HepG2 (cell line): Measurements from ENCODE around the gene SOBP. TPM values are rescaled to one million over a fixed set of nuclear protein-coding genes. Genes with fewer than 3 reads are reported as not detected.

Source experiments
- ATAC-seq: fragments of 200-7000 bp; cut with Tn5 transposase; 3 replicates; pipeline ENCODE4 v1.9.1; 2020; ENCODE audit warnings: mild to moderate bottlenecking, moderate library complexity
- BruUV-seq: library from RNA; stranded (reverse); fragments of 400-500 nt; replicated peaks from 2 replicates; lab custom pipeline; 2021; lab: Mats Ljungman, UMichigan
- CTCF ChIA-PET: fragments of 300-600 bp; formaldehyde crosslinking; extraction: SDS; loops from one replicate; lab custom pipeline; 2021; ENCODE audit warnings: low total read pairs, inconsistent platforms, low intra/inter-chr PET ratio; lab: Yijun Ruan, JAX
- POLR2A ChIA-PET: fragments of 350-600 bp; sonication (Branson Sonifier 250); formaldehyde crosslinking; loops from one replicate; lab custom pipeline; 2020; ENCODE audit warnings: antibody characterized with exemption, inconsistent platforms; lab: Yijun Ruan, JAX
- DNase-seq: peaks from one replicate; pipeline ENCODE4 v3.0.0-alpha.2; 2015; ENCODE audit warnings: low spot score
- FAIRE-seq: peaks from 3 replicates; lab custom pipeline; 2011; peaks lifted over from hg19 to GRCh38; lab: Jason Lieb, UNC
- H2AFZ ChIP-seq: one replicate; pipeline ENCODE4 v1.6.1; 2011; ENCODE audit warnings: low read length, inconsistent platforms
- H3K27ac ChIP-seq: fragments of 300-600 bp; 3 replicates; pipeline ENCODE4 v1.8.0; 2011; ENCODE audit warnings: mixed run types, mild to moderate bottlenecking, mixed read lengths, low read length, inconsistent platforms; ENCODE audit not compliant: insufficient read depth; ENCODE audit errors: extremely low read length
- H3K27me3 ChIP-seq, 2 experiments: fragments of 200-600 bp in 1 of 2; 2 replicates in 1 of 2; 3 replicates in 1 of 2; pipeline versions ENCODE4 v1.6.0 to v1.8.0; 2011; ENCODE audit warnings: low read length in 2 of 2, mild to moderate bottlenecking in 2 of 2, moderate library complexity in 2 of 2, inconsistent platforms in 1 of 2; ENCODE audit not compliant: insufficient read depth in 2 of 2, control insufficient read depth in 1 of 2
- H3K36me3 ChIP-seq, 2 experiments: fragments of 200-600 bp in 1 of 2; replicated peaks in 1 of 2; 2 replicates in 1 of 2; 3 replicates in 1 of 2; pipeline versions ENCODE4 v1.5.1 to v1.8.0; 2011; ENCODE audit warnings: low read length in 2 of 2, inconsistent platforms in 1 of 2; ENCODE audit not compliant: insufficient read depth in 2 of 2, control insufficient read depth in 1 of 2
- H3K4me1 ChIP-seq: 2 replicates; pipeline ENCODE4 v1.5.1; 2012; ENCODE audit warnings: low read length, inconsistent platforms; ENCODE audit not compliant: insufficient read depth
- H3K4me2 ChIP-seq: 2 replicates; pipeline ENCODE4 v1.6.0; 2011; ENCODE audit warnings: low read depth, low read length, inconsistent platforms
- H3K4me3 ChIP-seq, 3 experiments: fragments of 200-600 bp in 1 of 3; sonication (generic), shearing (Covaris generic) in 1 of 3; replicated peaks in 1 of 3; 2 replicates each; pipeline ENCODE4 v1.5.1; 2011 to 2016; ENCODE audit warnings: low read length in 3 of 3, inconsistent platforms in 2 of 3, low read depth in 2 of 3, mild to moderate bottlenecking in 2 of 3, control low read depth in 1 of 3, mixed read lengths in 1 of 3; ENCODE audit not compliant: insufficient read depth in 1 of 3
- H3K79me2 ChIP-seq: one replicate; pipeline ENCODE4 v1.6.1; 2011; ENCODE audit warnings: low read length, inconsistent platforms; ENCODE audit not compliant: insufficient read depth
- H3K9ac ChIP-seq: 2 replicates; pipeline ENCODE4 v1.6.0; 2011; ENCODE audit warnings: mild to moderate bottlenecking, low read depth, low read length, inconsistent platforms; ENCODE audit not compliant: insufficient read depth
- H3K9me3 ChIP-seq: 2 replicates; pipeline ENCODE4 v1.5.1; 2012; ENCODE audit warnings: mild to moderate bottlenecking, low read length
- H4K20me1 ChIP-seq: 2 replicates; pipeline ENCODE4 v1.6.0; 2011; ENCODE audit warnings: inconsistent platforms, mild to moderate bottlenecking, low read length, moderate library complexity; ENCODE audit not compliant: insufficient read depth
- CEBPB ChIP-seq: IDR thresholded peaks from 2 replicates; pipeline ENCODE4 v1.6.1; 2011; ENCODE audit warnings: low read depth, low read length, improper control_type of control experiment, borderline replicate concordance
- EP300 ChIP-seq, 3 experiments: sonication (generic) in 1 of 3; formaldehyde crosslinking in 1 of 3; IDR thresholded peaks; 2 replicates each; pipeline versions ENCODE4 v1.5.1 to v1.6.1; 2011 to 2020; ENCODE audit warnings: low read depth in 2 of 3, low read length in 2 of 3, borderline replicate concordance in 1 of 3, improper control_type of control experiment in 1 of 3, mild to moderate bottlenecking in 1 of 3, missing genetic modification reagents in 1 of 3, moderate library complexity in 1 of 3
- HNRNPLL ChIP-seq: fragments of 200-400 bp; formaldehyde crosslinking; IDR thresholded peaks from 2 replicates; pipeline ENCODE4 v1.6.1; 2017; ENCODE audit warnings: mild to moderate bottlenecking, low read depth, low read length; ENCODE audit not compliant: poor library complexity, severe bottlenecking
- ZFP62 ChIP-seq: sonication (generic); formaldehyde crosslinking; IDR thresholded peaks from 2 replicates; pipeline ENCODE4 v1.4.0; 2020; ENCODE audit warnings: missing genetic modification reagents
- ZKSCAN1 ChIP-seq: fragments of 150-350 bp; IDR thresholded peaks from 2 replicates; pipeline ENCODE4 v1.6.1; 2014; ENCODE audit warnings: low read length
- ZNF124 ChIP-seq: sonication (generic); formaldehyde crosslinking; IDR thresholded peaks from 2 replicates; pipeline ENCODE4 v1.4.0; 2020; ENCODE audit warnings: missing genetic modification reagents
- ZNF20 ChIP-seq: sonication (generic); formaldehyde crosslinking; IDR thresholded peaks from 2 replicates; pipeline ENCODE4 v1.4.0; 2020; ENCODE audit warnings: mild to moderate bottlenecking, moderate library complexity, missing genetic modification reagents
- ZNF230 ChIP-seq: sonication (generic); formaldehyde crosslinking; IDR thresholded peaks from 2 replicates; pipeline ENCODE4 v1.4.0; 2020; ENCODE audit warnings: mild to moderate bottlenecking, missing genetic modification reagents
- ZNF460 ChIP-seq: sonication (generic); formaldehyde crosslinking; IDR thresholded peaks from 2 replicates; pipeline ENCODE4 v1.5.1; 2020; ENCODE audit warnings: missing genetic modification reagents, mild to moderate bottlenecking, borderline replicate concordance
- ZNF629 ChIP-seq: sonication (generic); formaldehyde crosslinking; conservative IDR thresholded peaks from 2 replicates; pipeline ENCODE4 v1.5.0; 2020; ENCODE audit warnings: missing genetic modification reagents
- ZNF703 ChIP-seq: sonication (generic); formaldehyde crosslinking; IDR thresholded peaks from 2 replicates; pipeline ENCODE4 v1.5.1; 2020; ENCODE audit warnings: missing genetic modification reagents, mild to moderate bottlenecking, moderate library complexity, borderline replicate concordance
- ZNF737 ChIP-seq: sonication (generic); formaldehyde crosslinking; IDR thresholded peaks from 2 replicates; pipeline ENCODE4 v1.5.0; 2020; ENCODE audit warnings: missing genetic modification reagents, mild to moderate bottlenecking, borderline replicate concordance
- ZNF768 ChIP-seq: sonication (generic); formaldehyde crosslinking; IDR thresholded peaks from 2 replicates; pipeline ENCODE4 v1.4.0; 2020; ENCODE audit warnings: missing genetic modification reagents
- ZNF782 ChIP-seq: sonication (generic); formaldehyde crosslinking; IDR thresholded peaks from 2 replicates; pipeline ENCODE4 v1.4.0; 2020; ENCODE audit warnings: missing genetic modification reagents, mild to moderate bottlenecking, borderline replicate concordance
- WGBS: methylation state at CpG from one replicate; pipeline ENCODE4 v1.1.6; 2017; ENCODE audit warnings: low lambda C conversion rate; 5-methylcytosine and 5-hydroxymethylcytosine counted together
- in situ Hi-C: cut with HindIII; loops from 2 replicates; pipeline ENCODE4 v1.10.0; 2017; ENCODE audit warnings: low pct_unique_long_range_greater_than_20kb; ENCODE audit not compliant: extremely low pct_ligation_motif_present
- intact Hi-C: fragments of 100-400 bp; cut with micrococcal nuclease; formaldehyde crosslinking; loops from one replicate; pipeline ENCODE4 v1.10.0; 2022; ENCODE audit not compliant: unreplicated experiment
- polyA plus RNA-seq, 8 experiments: library from polyadenylated mRNA; depleted of rRNA in 3 of 8; stranded (reverse) in 7 of 8; unstranded in 1 of 8; fragments of >200 nt; fragmentation: Illumina TruSeq in 4 of 8; extraction: Trizol in 4 of 8; gene quantifications; 2 replicates each; pipeline versions ENCODE4 v1.2.1 to v1.2.3, GENCODE V29; 2011 to 2016; ENCODE audit warnings: low read depth in 4 of 8, missing spikeins in 1 of 8, mixed read lengths in 1 of 8; ENCODE audit not compliant: insufficient read depth in 1 of 8
- total RNA-seq, 5 experiments: library from RNA; depleted of rRNA; stranded (reverse); fragments of >200 nt; fragmentation: Illumina TruSeq; extraction: Trizol; gene quantifications; 2 replicates each; pipeline ENCODE4 v1.2.3, GENCODE V29; 2016; ENCODE audit warnings: low read depth in 1 of 5
- TF ChIP-seq, protein P1 (sequence below): IDR thresholded peaks from 2 replicates; pipeline ENCODE4 v1.4.0; 2020; ENCODE audit warnings: mild to moderate bottlenecking, missing genetic modification reagents

Gene SOBP
- total and polyA plus RNA-seq, 2 of the 13 experiments (the other 11 are each of a cell fraction or from before 2014, with no cell fraction given), result 1.5 to 6.9 TPM

DNA sequence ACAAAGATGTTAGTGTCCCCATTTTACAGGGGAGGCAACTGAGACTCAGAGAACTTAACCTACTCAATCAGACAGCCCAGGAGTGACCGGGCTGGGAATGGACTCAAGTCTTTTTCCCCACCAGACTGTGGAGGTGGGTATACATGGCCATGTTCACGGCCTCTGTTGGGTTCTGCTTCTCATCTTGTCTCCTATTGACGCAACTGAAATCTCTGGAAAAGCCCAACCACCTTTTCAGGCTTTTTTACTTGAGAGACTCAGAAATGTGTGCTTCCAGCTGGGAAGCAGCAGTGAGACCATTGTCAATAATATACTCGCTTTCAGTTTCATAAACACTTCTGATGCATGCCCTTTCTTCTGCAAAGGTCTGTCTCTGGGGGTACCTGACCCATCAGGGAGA lies 70.7 kb downstream of the SOBP start:
- no peaks in the 10 kb centered on the region for H3K9me3 ChIP-seq
- DNase-seq (no peak), ATAC-seq (no peak), FAIRE-seq (no peak)
- in situ Hi-C loops, result no loop called here
- peaks cover 6 to 9% of the 10 kb centered on the region in 2 experiments for H3K36me3 ChIP-seq
- H3K4me2 ChIP-seq, result no peak overlapping the region
- no peak overlapping the region for H3K9ac ChIP-seq
- CTCF ChIA-PET, result no interaction called here
- H3K4me1 ChIP-seq, result no peaks in the 10 kb centered on the region
- no peak overlapping the region for H3K4me3 ChIP-seq
- POLR2A ChIA-PET, result no interaction called here
- TF ChIP-seq ZNF737 (CRISPR knock-in tag) (no peak), ZNF629 (CRISPR knock-in tag) (peak; percentile 37; the same call in 1 of the 2 replicates)
- H2AFZ ChIP-seq, result no peak overlapping the region
- no peaks in the 10 kb centered on the region for H3K27me3 ChIP-seq
- no peaks in the 10 kb centered on the region for H3K79me2 ChIP-seq
- no peaks in the 10 kb centered on the region; the same call in 1 of the 2 replicates for H4K20me1 ChIP-seq
- intact Hi-C loops, result no loop called here
- no TSS peak for BruUV-seq
- H3K27ac ChIP-seq, result no peak overlapping the region
- 96% methylated on average over 4 of the region's 4 CpGs for WGBS

DNA sequence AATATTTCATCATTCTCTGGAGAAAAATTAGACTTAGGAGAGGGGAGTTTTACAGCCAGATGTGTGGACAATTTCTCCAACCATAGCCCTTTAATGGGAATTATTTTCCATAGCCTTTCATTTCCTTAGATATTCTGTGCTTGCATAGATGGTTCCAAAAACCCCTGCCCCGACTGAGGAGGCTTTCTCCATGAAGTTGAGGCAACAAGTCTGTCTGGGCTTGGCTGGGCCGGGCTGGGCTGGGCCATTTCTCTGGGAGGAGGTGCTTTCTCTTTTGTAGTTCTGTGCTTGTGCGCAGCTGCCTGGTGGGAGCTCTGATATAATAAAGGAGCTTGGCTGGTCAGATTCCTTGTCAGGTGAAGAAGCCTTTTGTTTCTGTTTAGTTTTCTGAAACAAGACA lies 71.4 kb downstream of the SOBP start:
- ChIA-PET POLR2A (no interaction called here), CTCF (no interaction called here)
- Histone ChIP-seq H3K9ac (no peak overlapping the region), H3K79me2 (no peaks in the 10 kb centered on the region), H3K9me3 (no peaks in the 10 kb centered on the region), H3K27me3 (no peaks in the 10 kb centered on the region), H3K4me1 (no peaks in the 10 kb centered on the region), H2AFZ (no peak overlapping the region), H3K4me2 (no peak overlapping the region), H3K36me3 (peaks cover 3 to 4% of the 10 kb centered on the region in 2 experiments), H4K20me1 (no peaks in the 10 kb centered on the region; the same call in 1 of the 2 replicates), H3K4me3 (no peak overlapping the region), H3K27ac (no peak overlapping the region)
- no peak for ATAC-seq
- DNase-seq, result no peak
- WGBS, result 98% methylated on average over 3 of the region's 3 CpGs
- no TSS peak for BruUV-seq
- TF ChIP-seq ZNF20 (CRISPR knock-in tag), result no peak
- no peak for TF ChIP-seq ZNF782
- TF ChIP-seq ZNF230 (CRISPR knock-in tag), result no peak
- no peak for TF ChIP-seq CEBPB
- TF ChIP-seq ZKSCAN1, result no peak
- no peak for TF ChIP-seq ZNF703 (CRISPR knock-in tag)
- no peak for TF ChIP-seq ZNF460 (CRISPR knock-in tag)
- TF ChIP-seq EP300 (IDR thresholded peaks at IDR 0.05; ENCODE audit: low read depth in 2 of 2, low read length in 2 of 2), result no peak
- TF ChIP-seq EP300 (CRISPR knock-in tag; IDR thresholded peaks at IDR 0.05; ENCODE audit: borderline replicate concordance), result no peak
- no peak for TF ChIP-seq ZNF124 (CRISPR knock-in tag)
- no peak for TF ChIP-seq HNRNPLL
- TF ChIP-seq, protein P1, sequence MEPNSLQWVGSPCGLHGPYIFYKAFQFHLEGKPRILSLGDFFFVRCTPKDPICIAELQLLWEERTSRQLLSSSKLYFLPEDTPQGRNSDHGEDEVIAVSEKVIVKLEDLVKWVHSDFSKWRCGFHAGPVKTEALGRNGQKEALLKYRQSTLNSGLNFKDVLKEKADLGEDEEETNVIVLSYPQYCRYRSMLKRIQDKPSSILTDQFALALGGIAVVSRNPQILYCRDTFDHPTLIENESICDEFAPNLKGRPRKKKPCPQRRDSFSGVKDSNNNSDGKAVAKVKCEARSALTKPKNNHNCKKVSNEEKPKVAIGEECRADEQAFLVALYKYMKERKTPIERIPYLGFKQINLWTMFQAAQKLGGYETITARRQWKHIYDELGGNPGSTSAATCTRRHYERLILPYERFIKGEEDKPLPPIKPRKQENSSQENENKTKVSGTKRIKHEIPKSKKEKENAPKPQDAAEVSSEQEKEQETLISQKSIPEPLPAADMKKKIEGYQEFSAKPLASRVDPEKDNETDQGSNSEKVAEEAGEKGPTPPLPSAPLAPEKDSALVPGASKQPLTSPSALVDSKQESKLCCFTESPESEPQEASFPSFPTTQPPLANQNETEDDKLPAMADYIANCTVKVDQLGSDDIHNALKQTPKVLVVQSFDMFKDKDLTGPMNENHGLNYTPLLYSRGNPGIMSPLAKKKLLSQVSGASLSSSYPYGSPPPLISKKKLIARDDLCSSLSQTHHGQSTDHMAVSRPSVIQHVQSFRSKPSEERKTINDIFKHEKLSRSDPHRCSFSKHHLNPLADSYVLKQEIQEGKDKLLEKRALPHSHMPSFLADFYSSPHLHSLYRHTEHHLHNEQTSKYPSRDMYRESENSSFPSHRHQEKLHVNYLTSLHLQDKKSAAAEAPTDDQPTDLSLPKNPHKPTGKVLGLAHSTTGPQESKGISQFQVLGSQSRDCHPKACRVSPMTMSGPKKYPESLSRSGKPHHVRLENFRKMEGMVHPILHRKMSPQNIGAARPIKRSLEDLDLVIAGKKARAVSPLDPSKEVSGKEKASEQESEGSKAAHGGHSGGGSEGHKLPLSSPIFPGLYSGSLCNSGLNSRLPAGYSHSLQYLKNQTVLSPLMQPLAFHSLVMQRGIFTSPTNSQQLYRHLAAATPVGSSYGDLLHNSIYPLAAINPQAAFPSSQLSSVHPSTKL (CRISPR knock-in tag), result no peak
- TF ChIP-seq ZNF768 (CRISPR knock-in tag), result no peak
- TF ChIP-seq ZFP62, result no peak
- FAIRE-seq, result no peak
- intact Hi-C loops (no loop called here), in situ Hi-C loops (no loop called here)
